Measurements from ENCODE around the gene CACNA2D1. TPM values are rescaled to one million over a fixed set of nuclear protein-coding genes. Genes with fewer than 3 reads are reported as not detected.

CACNA2D1 gene
- total RNA-seq, 1 experiment from 2014 or later, result 9.8 TPM

- TF ChIP-seq CTCF (IDR thresholded peaks at IDR 0.05), result no peak
- TF ChIP-seq TCF7L2 (IDR thresholded peaks at IDR 0.05; ENCODE audit: low read depth, low read length), result no peak
- TF ChIP-seq REST (IDR thresholded peaks at IDR 0.05; ENCODE audit: insufficient read depth in 1 of 2, low read depth in 2 of 2, low read length in 1 of 2), result no peak
- no peak for TF ChIP-seq SIN3A (IDR thresholded peaks at IDR 0.05; ENCODE audit: borderline replicate concordance, insufficient read depth, low read depth, low read length)
- no peak for TF ChIP-seq POLR2AphosphoS5 (IDR thresholded peaks at IDR 0.05; ENCODE audit: low read depth, low read length)
- H3K9me3 ChIP-seq (ENCODE audit: control insufficient read depth, insufficient read depth, low read depth, low read length), result no peaks in the 10 kb centered on the region
- ChIA-PET CTCF (no interaction called here), POLR2A (no interaction called here)
- no TSS peak for BruUV-seq (replicated peaks)
- H3K36me3 ChIP-seq (ENCODE audit: control insufficient read depth, insufficient read depth, low read length), result peaks cover 2% of the 10 kb centered on the region; the same call in 1 of the 2 replicates
- in situ Hi-C loops (cut with HindIII; ENCODE audit: low pct_unique_long_range_greater_than_20kb, low sequenced_read_pairs), result no loop called here
- intact Hi-C loops (cut with micrococcal nuclease; ENCODE audit: unreplicated experiment), result no loop called here
- no peak for DNase-seq (ENCODE audit: low read depth, low spot score)
- H3K27me3 ChIP-seq (ENCODE audit: control insufficient read depth, insufficient read depth, low read length), result no peaks in the 10 kb centered on the region
- ATAC-seq, result no peak
- no peak overlapping the region for H3K4me3 ChIP-seq (ENCODE audit: low read depth in 2 of 2, low read length in 2 of 2)
- H3K27ac ChIP-seq (ENCODE audit: low read length), result no peak overlapping the region
- H3K4me1 ChIP-seq (ENCODE audit: control insufficient read depth, insufficient read depth, low read length), result no peaks in the 10 kb centered on the region
Measured at GRCh38 chr7:82079527-82079926, 364.1 kb downstream of the CACNA2D1 start.

GRCh38 chr7:82078807-82079206, 364.8 kb downstream of the CACNA2D1 start:
- no peak for DNase-seq (ENCODE audit: low read depth, low spot score)
- Histone ChIP-seq H3K27me3 (ENCODE audit: control insufficient read depth, insufficient read depth, low read length) (no peaks in the 10 kb centered on the region), H3K27ac (ENCODE audit: low read length) (no peak overlapping the region), H3K4me3 (ENCODE audit: low read depth in 2 of 2, low read length in 2 of 2) (no peak overlapping the region), H3K36me3 (ENCODE audit: control insufficient read depth, insufficient read depth, low read length) (peaks cover 2% of the 10 kb centered on the region; the same call in 1 of the 2 replicates), H3K4me1 (ENCODE audit: control insufficient read depth, insufficient read depth, low read length) (no peaks in the 10 kb centered on the region), H3K9me3 (ENCODE audit: control insufficient read depth, insufficient read depth, low read depth, low read length) (no peaks in the 10 kb centered on the region)
- ATAC-seq, result no peak
- TF ChIP-seq CTCF (IDR thresholded peaks at IDR 0.05) (no peak), POLR2AphosphoS5 (IDR thresholded peaks at IDR 0.05; ENCODE audit: low read depth, low read length) (no peak), REST (IDR thresholded peaks at IDR 0.05; ENCODE audit: insufficient read depth in 1 of 2, low read depth in 2 of 2, low read length in 1 of 2) (no peak), TCF7L2 (IDR thresholded peaks at IDR 0.05; ENCODE audit: low read depth, low read length) (no peak)
- no TSS peak for BruUV-seq (replicated peaks)
- intact Hi-C loops (cut with micrococcal nuclease; ENCODE audit: unreplicated experiment) (no loop called here), in situ Hi-C loops (cut with HindIII; ENCODE audit: low pct_unique_long_range_greater_than_20kb, low sequenced_read_pairs) (no loop called here)
- ChIA-PET POLR2A (no interaction called here), CTCF (no interaction called here)
